PC-9 (cell line): ENCODE measurements around the gene RAVER1.

Source experiments
- EZH2 ChIP-seq: fragments of 200-600 bp; sonication (generic); IDR thresholded peaks from 2 replicates; pipeline ENCODE4 v1.8.0; 2017; ENCODE audit warnings: antibody characterized with exemption, low read depth
- TF ChIP-seq, protein P1 (sequence below): fragments of 200-600 bp; sonication (generic); conservative IDR thresholded peaks from 2 replicates; pipeline ENCODE4 v1.6.1; 2017; ENCODE audit warnings: mixed run types, antibody characterized with exemption, mild to moderate bottlenecking, moderate library complexity

DNA sequence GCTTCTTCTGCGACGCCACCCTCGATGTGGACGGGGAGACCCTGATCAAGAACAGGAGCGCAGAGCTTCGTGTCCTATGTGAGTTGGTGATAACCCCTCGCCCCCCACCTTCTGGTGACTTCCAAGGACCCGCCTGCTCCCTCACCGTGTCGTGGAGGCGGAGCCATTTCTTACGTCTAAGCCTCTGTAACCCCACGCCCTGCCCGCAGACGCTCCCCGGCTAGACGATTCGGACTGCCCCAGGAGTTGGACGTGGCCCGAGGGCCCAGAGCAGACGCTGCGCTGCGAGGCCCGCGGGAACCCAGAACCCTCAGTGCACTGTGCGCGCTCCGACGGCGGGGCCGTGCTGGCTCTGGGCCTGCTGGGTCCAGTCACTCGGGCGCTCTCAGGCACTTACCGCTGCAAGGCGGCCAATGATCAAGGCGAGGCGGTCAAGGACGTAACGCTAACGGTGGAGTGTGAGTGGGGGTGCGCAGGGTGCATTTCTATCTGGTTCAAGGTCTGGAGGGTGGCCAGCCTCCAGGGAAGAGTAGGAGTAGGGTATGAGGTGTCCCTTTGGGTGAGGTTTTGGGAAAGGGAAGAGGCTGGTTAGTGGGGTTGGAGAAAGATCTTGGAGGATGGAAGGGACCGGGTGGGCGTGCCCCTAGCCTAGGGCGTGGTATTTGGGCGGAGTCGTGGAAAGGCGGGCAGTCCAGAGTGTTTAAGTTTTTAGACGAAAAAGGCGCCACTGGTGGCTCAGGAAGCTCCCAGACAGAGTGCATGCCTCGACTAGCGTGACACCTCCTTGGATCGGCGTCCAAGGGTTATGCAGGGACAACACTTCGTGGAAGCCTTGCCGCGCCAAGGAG, 40.3 kb downstream of the RAVER1 start:
- TF ChIP-seq, protein P1, sequence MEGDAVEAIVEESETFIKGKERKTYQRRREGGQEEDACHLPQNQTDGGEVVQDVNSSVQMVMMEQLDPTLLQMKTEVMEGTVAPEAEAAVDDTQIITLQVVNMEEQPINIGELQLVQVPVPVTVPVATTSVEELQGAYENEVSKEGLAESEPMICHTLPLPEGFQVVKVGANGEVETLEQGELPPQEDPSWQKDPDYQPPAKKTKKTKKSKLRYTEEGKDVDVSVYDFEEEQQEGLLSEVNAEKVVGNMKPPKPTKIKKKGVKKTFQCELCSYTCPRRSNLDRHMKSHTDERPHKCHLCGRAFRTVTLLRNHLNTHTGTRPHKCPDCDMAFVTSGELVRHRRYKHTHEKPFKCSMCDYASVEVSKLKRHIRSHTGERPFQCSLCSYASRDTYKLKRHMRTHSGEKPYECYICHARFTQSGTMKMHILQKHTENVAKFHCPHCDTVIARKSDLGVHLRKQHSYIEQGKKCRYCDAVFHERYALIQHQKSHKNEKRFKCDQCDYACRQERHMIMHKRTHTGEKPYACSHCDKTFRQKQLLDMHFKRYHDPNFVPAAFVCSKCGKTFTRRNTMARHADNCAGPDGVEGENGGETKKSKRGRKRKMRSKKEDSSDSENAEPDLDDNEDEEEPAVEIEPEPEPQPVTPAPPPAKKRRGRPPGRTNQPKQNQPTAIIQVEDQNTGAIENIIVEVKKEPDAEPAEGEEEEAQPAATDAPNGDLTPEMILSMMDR: no peak
- no peak for TF ChIP-seq EZH2
